WTC11 (cell line): ENCODE measurements around the gene RPE.

Source experiments
- NFE2L1 ChIP-seq: sonication (generic); formaldehyde crosslinking; IDR thresholded peaks from 2 replicates; pipeline ENCODE4 v1.8.1; 2023; ENCODE audit warnings: missing genetic modification reagents
- NFYB ChIP-seq: sonication (generic); formaldehyde crosslinking; conservative IDR thresholded peaks from 2 replicates; pipeline ENCODE4 v1.8.0; 2022; ENCODE audit warnings: low read depth, missing genetic modification reagents
- TF ChIP-seq, protein P1 (sequence below): fragments of 200-600 bp; IDR thresholded peaks from 2 replicates; pipeline ENCODE4 v1.8.0; 2022; ENCODE audit warnings: antibody characterized with exemption
- TF ChIP-seq, protein P2 (sequence below): sonication (generic); formaldehyde crosslinking; IDR thresholded peaks from 2 replicates; pipeline ENCODE4 v1.8.0; 2023; ENCODE audit warnings: mild to moderate bottlenecking, missing genetic modification reagents

DNA sequence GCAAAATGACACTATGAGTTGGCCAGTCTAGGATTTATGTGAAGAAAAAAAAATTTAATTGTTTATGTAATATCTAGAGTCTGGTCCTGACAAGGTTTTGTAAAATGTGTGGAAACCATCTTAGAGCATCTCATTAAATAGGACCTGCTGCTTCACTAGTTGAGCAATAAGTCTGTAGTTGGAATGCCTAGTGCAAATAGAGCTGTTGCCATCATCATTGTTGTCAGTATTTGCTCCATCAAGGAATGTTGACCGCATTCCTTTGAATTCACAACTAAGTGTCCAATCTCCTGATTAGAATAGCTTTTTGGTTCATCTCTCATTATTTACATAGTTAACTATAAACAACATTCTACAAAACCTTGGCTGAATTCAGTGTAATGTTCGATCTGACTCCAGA, 32.2 kb upstream of the RPE start:
- TF ChIP-seq, protein P1, sequence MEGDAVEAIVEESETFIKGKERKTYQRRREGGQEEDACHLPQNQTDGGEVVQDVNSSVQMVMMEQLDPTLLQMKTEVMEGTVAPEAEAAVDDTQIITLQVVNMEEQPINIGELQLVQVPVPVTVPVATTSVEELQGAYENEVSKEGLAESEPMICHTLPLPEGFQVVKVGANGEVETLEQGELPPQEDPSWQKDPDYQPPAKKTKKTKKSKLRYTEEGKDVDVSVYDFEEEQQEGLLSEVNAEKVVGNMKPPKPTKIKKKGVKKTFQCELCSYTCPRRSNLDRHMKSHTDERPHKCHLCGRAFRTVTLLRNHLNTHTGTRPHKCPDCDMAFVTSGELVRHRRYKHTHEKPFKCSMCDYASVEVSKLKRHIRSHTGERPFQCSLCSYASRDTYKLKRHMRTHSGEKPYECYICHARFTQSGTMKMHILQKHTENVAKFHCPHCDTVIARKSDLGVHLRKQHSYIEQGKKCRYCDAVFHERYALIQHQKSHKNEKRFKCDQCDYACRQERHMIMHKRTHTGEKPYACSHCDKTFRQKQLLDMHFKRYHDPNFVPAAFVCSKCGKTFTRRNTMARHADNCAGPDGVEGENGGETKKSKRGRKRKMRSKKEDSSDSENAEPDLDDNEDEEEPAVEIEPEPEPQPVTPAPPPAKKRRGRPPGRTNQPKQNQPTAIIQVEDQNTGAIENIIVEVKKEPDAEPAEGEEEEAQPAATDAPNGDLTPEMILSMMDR = no peak
- TF ChIP-seq, protein P2, sequence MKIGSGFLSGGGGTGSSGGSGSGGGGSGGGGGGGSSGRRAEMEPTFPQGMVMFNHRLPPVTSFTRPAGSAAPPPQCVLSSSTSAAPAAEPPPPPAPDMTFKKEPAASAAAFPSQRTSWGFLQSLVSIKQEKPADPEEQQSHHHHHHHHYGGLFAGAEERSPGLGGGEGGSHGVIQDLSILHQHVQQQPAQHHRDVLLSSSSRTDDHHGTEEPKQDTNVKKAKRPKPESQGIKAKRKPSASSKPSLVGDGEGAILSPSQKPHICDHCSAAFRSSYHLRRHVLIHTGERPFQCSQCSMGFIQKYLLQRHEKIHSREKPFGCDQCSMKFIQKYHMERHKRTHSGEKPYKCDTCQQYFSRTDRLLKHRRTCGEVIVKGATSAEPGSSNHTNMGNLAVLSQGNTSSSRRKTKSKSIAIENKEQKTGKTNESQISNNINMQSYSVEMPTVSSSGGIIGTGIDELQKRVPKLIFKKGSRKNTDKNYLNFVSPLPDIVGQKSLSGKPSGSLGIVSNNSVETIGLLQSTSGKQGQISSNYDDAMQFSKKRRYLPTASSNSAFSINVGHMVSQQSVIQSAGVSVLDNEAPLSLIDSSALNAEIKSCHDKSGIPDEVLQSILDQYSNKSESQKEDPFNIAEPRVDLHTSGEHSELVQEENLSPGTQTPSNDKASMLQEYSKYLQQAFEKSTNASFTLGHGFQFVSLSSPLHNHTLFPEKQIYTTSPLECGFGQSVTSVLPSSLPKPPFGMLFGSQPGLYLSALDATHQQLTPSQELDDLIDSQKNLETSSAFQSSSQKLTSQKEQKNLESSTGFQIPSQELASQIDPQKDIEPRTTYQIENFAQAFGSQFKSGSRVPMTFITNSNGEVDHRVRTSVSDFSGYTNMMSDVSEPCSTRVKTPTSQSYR = no peak
- TF ChIP-seq NFE2L1 (CRISPR knock-in tag) (no peak), NFYB (CRISPR knock-in tag) (no peak)
